Breast epithelium (tissue), 3 donors: ENCODE results near the gene GDF10.

ENCODE experiments used
- CTCF ChIP-seq, 3 donors: fragments of 450-650 bp; IDR thresholded peaks; one replicate each; pipeline ENCODE4 v1.5.1; 2016 to 2017; ENCODE audit warnings: antibody characterized with exemption in 3 of 3, mild to moderate bottlenecking in 3 of 3, moderate library complexity in 3 of 3
- POLR2A ChIP-seq: fragments of 450-650 bp; IDR thresholded peaks from one replicate; pipeline ENCODE4 v1.6.1; 2016; ENCODE audit warnings: antibody characterized with exemption, mild to moderate bottlenecking, moderate library complexity

GRCh38 chr10:47259466-47259865 lies 40.5 kb upstream of the GDF10 start:
- TF ChIP-seq POLR2A: no peak
- TF ChIP-seq CTCF (IDR thresholded peaks at IDR 0.05): no peak
